ENCODE results near the gene RPS19.

GRCh38 chr19:41880329-41880708, 20.3 kb downstream of the RPS19 start:
- TF ChIP-seq EZH2 (IDR thresholded peaks at IDR 0.05; ENCODE audit: borderline replicate concordance, low read length): no peak
- TF ChIP-seq CTCF (conservative IDR thresholded peaks at IDR 0.05 in 1 of 2, IDR thresholded peaks at IDR 0.05 in 1 of 2; ENCODE audit: extremely low read depth in 1 of 2, insufficient read depth in 1 of 2, low read depth in 1 of 2, low read length in 2 of 2): no peak
